GM12878 (cell line): ENCODE data around the gene VIPAS39. TPM values are rescaled to one million over a fixed set of nuclear protein-coding genes. Genes with fewer than 3 reads are reported as not detected.

Source experiments
- CREB1 ChIP-seq: IDR thresholded peaks from 2 replicates; pipeline ENCODE4 v1.6.1; 2012; ENCODE audit warnings: low read depth, mild to moderate bottlenecking, inconsistent platforms
- E4F1 ChIP-seq: fragments of 450-650 bp; IDR thresholded peaks from 2 replicates; pipeline ENCODE4 v1.6.1; 2018; ENCODE audit warnings: borderline replicate concordance, mild to moderate bottlenecking; ENCODE audit not compliant: partially characterized antibody
- EGR1 ChIP-seq, 2 experiments: IDR thresholded peaks; 1 replicate in 1 of 2; 2 replicates in 1 of 2; pipeline ENCODE4 v1.6.1; 2011 to 2012; ENCODE audit warnings: low read depth in 2 of 2, low read length in 2 of 2, borderline replicate concordance in 1 of 2, mild to moderate bottlenecking in 1 of 2, moderate library complexity in 1 of 2
- JUNB ChIP-seq: IDR thresholded peaks from 2 replicates; pipeline ENCODE4 v1.6.1; 2016; ENCODE audit warnings: antibody characterized with exemption, mild to moderate bottlenecking
- JUND ChIP-seq: IDR thresholded peaks from 2 replicates; pipeline ENCODE4 v1.6.1; 2012; ENCODE audit warnings: low read depth, mild to moderate bottlenecking, low read length, improper control_type of control experiment, moderate library complexity
- MAX ChIP-seq: IDR thresholded peaks from 2 replicates; pipeline ENCODE4 v1.6.1; 2012; ENCODE audit warnings: low read depth, low read length, improper control_type of control experiment
- MLLT1 ChIP-seq: fragments of 450-650 bp; IDR thresholded peaks from 2 replicates; pipeline ENCODE4 v1.6.1; 2016; ENCODE audit warnings: mild to moderate bottlenecking
- PAX5 ChIP-seq: IDR thresholded peaks from 2 replicates; pipeline ENCODE4 v1.6.1; 2011; ENCODE audit warnings: low read depth, low read length, borderline replicate concordance
- RCOR1 ChIP-seq: conservative IDR thresholded peaks from 2 replicates; pipeline ENCODE4 v1.6.1; 2012; ENCODE audit warnings: low read depth, low read length, improper control_type of control experiment
- SUZ12 ChIP-seq: fragments of 200-600 bp; sonication (generic); IDR thresholded peaks from one replicate; pipeline ENCODE4 v1.6.1; 2018; ENCODE audit warnings: antibody characterized with exemption, mild to moderate bottlenecking; ENCODE audit not compliant: unreplicated experiment
- TCF7 ChIP-seq: IDR thresholded peaks from 2 replicates; pipeline ENCODE4 v1.6.1; 2014; ENCODE audit warnings: antibody characterized with exemption, borderline replicate concordance
- ZNF592 ChIP-seq: fragments of 450-650 bp; IDR thresholded peaks from 2 replicates; pipeline ENCODE4 v1.6.1; 2017; ENCODE audit warnings: mild to moderate bottlenecking, moderate library complexity
- polyA plus RNA-seq, 11 experiments: library from polyadenylated mRNA; depleted of rRNA in 4 of 11; unstranded in 6 of 11; stranded (reverse) in 5 of 11; fragments of >200 nt; fragmentation: Nextera tagmentation in 4 of 11; fragmentation: Illumina TruSeq in 1 of 11; extraction: Ambion mirVana in 4 of 11; extraction: Trizol in 1 of 11; gene quantifications; 1 replicate in 1 of 11; 2 replicates in 10 of 11; pipeline versions ENCODE4 v1.2.1 to v1.2.3, GENCODE V29; 2011 to 2016; ENCODE audit warnings: inconsistent platforms in 2 of 11, missing spikeins in 2 of 11, low read depth in 1 of 11
- total RNA-seq, 4 experiments: library from RNA; depleted of rRNA in 3 of 4; stranded (reverse); fragments of >200 nt in 3 of 4; fragmentation: Illumina TruSeq in 1 of 4; extraction: Trizol in 1 of 4; gene quantifications; 2 replicates each; pipeline versions ENCODE4 v1.2.1 to v1.2.3, GENCODE V29; 2013 to 2021

VIPAS39 gene
- total and polyA plus RNA-seq, 10 of the 15 experiments (the other 5 are each of a cell fraction or from before 2014, with no cell fraction given): 6.7 to 38.8 (median 18.5) TPM

GRCh38 chr14:77478796-77479195 is 21.4 kb upstream of the VIPAS39 start (continued):
- TF ChIP-seq MLLT1 (no peak), JUNB (no peak), TCF7 (no peak), MAX (no peak), PAX5 (0 out of 2 replicates have a peak, but pooled peaks have one; percentile 7), RCOR1 (no peak), JUND (no peak), CREB1 (no peak), EGR1 (IDR thresholded peaks at IDR 0.05; ENCODE audit: borderline replicate concordance in 1 of 2, low read depth in 2 of 2, low read length in 2 of 2) (no peak), SUZ12 (no peak), ZNF592 (no peak), E4F1 (no peak)
